Retinal pigment epithelial cell (primary cell): ENCODE data around the gene NPVF.

Source experiments
- DNase-seq: peaks from one replicate; pipeline ENCODE4 v3.0.0-alpha.2; 2010; ENCODE audit warnings: low read depth
- H3K4me3 ChIP-seq: 2 replicates; pipeline ENCODE4 v1.5.1; 2011; ENCODE audit warnings: mild to moderate bottlenecking, low read length, control low read depth, moderate library complexity
- TF ChIP-seq, protein P1 (sequence below): conservative IDR thresholded peaks from 2 replicates; pipeline ENCODE4 v1.5.1; 2011; ENCODE audit warnings: low read depth, low read length, control low read depth, inconsistent platforms

Gene NPVF

DNA sequence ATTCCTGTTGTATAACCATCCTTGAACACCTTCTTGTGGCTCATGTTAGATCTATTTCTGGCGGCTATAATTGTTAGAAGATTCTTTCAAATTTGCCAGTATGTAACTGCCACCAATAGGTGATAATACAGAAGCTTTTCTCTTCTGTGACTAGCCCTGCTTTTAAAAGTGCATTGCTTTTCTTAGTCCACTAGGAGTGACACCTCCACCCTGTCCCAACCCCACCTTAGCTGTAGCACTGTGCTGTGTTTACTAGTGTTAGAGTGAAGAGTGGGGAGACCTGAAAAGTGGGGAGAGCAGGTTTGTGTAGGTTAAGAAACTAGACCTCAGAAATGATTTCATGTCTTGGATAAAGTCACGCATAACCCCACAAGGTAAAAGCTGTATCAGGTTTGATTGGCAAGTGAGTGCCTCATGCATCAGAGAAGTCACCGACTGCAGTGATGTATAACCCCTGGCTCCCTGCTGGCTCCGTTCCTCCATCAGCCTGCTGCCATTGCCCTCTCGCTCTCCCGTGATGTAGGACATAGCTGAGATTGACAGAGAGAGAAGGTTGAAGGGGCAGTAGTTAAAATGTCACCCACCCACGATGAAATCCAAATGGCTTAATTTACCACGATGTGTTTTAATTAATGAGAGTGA lies 12.5 kb downstream of the NPVF start:
- TF ChIP-seq, protein P1, sequence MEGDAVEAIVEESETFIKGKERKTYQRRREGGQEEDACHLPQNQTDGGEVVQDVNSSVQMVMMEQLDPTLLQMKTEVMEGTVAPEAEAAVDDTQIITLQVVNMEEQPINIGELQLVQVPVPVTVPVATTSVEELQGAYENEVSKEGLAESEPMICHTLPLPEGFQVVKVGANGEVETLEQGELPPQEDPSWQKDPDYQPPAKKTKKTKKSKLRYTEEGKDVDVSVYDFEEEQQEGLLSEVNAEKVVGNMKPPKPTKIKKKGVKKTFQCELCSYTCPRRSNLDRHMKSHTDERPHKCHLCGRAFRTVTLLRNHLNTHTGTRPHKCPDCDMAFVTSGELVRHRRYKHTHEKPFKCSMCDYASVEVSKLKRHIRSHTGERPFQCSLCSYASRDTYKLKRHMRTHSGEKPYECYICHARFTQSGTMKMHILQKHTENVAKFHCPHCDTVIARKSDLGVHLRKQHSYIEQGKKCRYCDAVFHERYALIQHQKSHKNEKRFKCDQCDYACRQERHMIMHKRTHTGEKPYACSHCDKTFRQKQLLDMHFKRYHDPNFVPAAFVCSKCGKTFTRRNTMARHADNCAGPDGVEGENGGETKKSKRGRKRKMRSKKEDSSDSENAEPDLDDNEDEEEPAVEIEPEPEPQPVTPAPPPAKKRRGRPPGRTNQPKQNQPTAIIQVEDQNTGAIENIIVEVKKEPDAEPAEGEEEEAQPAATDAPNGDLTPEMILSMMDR: peak; percentile 6
- DNase-seq: no peak
- no peak overlapping the region for H3K4me3 ChIP-seq

DNA sequence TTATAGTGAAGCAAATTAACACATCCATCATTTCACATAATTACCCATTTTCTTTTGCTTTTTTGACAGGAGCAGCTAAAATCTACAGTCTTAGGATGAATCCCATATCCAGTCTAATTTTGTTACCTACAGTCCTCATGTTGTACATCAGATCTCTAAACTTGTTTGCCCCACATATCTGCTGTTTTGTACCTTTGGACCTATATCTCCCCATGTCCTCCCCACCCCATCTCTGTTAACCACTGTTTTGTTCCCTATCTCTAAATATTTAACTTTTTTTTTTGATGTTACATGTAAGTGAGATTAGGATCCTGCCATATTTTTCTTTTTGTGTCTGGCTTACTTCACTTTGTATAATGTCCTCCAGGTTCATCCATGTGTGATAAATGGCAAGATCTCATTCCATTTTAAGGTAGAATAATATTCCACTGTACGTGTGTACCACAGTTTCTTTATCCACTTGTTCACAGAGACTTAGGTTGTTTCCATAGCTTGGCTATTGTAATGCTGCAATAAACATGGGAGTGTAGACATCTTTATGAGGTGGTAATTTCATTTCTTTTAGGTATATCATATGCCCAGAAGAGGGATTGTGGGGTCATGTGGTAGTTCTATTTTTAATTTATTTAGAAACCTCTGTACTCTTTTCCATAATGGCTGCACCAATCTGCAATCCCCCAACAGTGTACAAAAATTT lies 19.6 kb downstream of the NPVF start:
- TF ChIP-seq, protein P1: no peak
- DNase-seq: no peak
- no peak overlapping the region for H3K4me3 ChIP-seq

GRCh38 chr7:25207887-25208286 lies 20.4 kb downstream of the NPVF start:
- H3K4me3 ChIP-seq: no peak overlapping the region
- TF ChIP-seq, protein P1: no peak
- no peak for DNase-seq

- H3K4me3 ChIP-seq: no peak overlapping the region
- DNase-seq: no peak
- TF ChIP-seq, protein P1: no peak
Observed at GRCh38 chr7:25206765-25207164, 21.5 kb downstream of the NPVF start.

DNA sequence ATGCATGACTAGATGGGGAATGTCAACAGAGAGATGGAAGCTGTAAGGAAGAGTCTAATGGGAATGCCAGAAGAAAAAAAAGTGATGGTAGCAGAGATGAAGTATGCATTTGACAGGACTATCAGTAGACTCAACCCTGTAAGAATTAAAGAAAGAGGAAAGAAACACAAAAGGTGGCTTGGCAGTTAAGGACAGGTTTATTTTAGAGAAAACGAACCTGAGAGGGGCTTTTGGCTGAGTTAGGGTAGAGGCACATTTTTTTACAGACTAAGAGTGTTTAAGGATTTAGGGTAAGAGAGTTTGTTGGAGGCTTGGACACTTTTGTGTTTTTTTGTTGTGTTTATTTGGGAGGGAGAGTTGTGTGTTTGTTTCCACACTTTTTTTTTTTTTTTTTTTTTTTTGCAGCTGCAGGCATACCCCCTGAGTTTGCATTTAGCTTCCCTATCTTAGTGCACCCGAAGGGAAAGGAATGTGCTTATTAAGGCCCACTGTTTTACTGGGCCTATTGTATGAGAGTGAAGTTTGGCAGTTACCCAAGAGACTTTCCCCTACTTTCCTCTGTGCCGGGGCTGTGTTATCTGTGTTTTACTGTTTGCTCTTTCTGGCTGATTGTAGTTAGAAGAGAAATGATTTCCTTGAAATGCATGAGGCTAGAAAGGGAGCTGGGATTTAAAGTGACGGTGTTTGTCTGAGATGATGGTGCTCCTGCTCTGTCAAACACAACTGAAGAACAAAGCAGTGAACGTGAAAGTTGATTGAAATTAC lies 32.0 kb downstream of the NPVF start:
- TF ChIP-seq, protein P1: no peak
- DNase-seq: no peak

DNA sequence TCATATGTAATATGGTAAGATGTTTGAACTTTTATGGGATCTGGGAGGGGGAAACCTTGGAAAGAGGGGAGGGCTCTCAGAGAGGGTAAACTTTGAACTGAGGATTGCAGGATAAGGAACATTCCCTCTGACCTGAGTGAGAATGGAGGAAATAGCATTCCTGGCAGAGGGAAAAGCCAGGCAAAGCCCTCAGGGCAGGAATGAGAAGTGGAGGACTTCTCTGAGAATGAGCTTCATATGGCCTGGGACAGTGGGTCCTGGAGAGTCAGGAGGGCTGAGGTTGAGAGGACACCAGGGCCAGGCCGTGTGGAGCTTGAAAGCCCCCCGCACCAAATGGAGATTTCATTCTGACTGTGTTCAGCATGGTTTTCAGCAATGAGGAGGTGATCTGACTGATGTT lies 34.2 kb downstream of the NPVF start:
- H3K4me3 ChIP-seq: no peak overlapping the region
- TF ChIP-seq, protein P1: no peak
- DNase-seq: no peak

More for the DNA sequence above, 32.0 kb downstream of the NPVF start:
- no peak overlapping the region for H3K4me3 ChIP-seq
